GM06990 (cell line): ENCODE results near the gene FGF5.

Experiments
- DNase-seq: peaks from one replicate; pipeline ENCODE4 v3.0.0-alpha.2; 2011; ENCODE audit not compliant: insufficient read length; ENCODE audit errors: extremely low read depth
- H3K27me3 ChIP-seq: replicated peaks from 2 replicates; pipeline ENCODE4 v1.6.0; 2011; ENCODE audit warnings: low read length; ENCODE audit not compliant: control insufficient read depth, insufficient read depth
- H3K36me3 ChIP-seq: 2 replicates; pipeline ENCODE4 v1.5.1; 2011; ENCODE audit warnings: low read length; ENCODE audit not compliant: control insufficient read depth, insufficient read depth
- H3K4me3 ChIP-seq: replicated peaks from 2 replicates; pipeline ENCODE4 v1.5.1; 2011; ENCODE audit warnings: low read depth, mild to moderate bottlenecking, control low read depth, low read length
- CTCF ChIP-seq: IDR thresholded peaks from 2 replicates; pipeline ENCODE4 v1.5.1; 2011; ENCODE audit warnings: low read length, control low read depth, mild to moderate bottlenecking, inconsistent platforms; ENCODE audit not compliant: insufficient read depth, poor library complexity, severe bottlenecking

Gene FGF5

GRCh38 chr4:80322716-80323115, 56.3 kb downstream of the FGF5 start:
- Histone ChIP-seq H3K36me3 (no peaks in the 10 kb centered on the region), H3K27me3 (no peaks in the 10 kb centered on the region; the same call in 1 of the 2 replicates), H3K4me3 (no peak overlapping the region)
- TF ChIP-seq CTCF = peak; percentile 2
- no peak for DNase-seq

GRCh38 chr4:80324171-80324570, 57.7 kb downstream of the FGF5 start:
- no peak for TF ChIP-seq CTCF
- DNase-seq = no peak
- no peaks in the 10 kb centered on the region; the same call in 1 of the 2 replicates for H3K27me3 ChIP-seq
- H3K36me3 ChIP-seq = no peaks in the 10 kb centered on the region
- H3K4me3 ChIP-seq = no peak overlapping the region

GRCh38 chr4:80331693-80332092, 65.2 kb downstream of the FGF5 start:
- no peaks in the 10 kb centered on the region; the same call in none of the 2 replicates for H3K27me3 ChIP-seq
- H3K4me3 ChIP-seq = no peak overlapping the region
- DNase-seq = no peak
- H3K36me3 ChIP-seq = no peaks in the 10 kb centered on the region
- TF ChIP-seq CTCF = no peak

- TF ChIP-seq CTCF = no peak
- H3K4me3 ChIP-seq = no peak overlapping the region
- DNase-seq = no peak
- no peaks in the 10 kb centered on the region; the same call in none of the 2 replicates for H3K27me3 ChIP-seq
- H3K36me3 ChIP-seq = no peaks in the 10 kb centered on the region
Measured at GRCh38 chr4:80333121-80333520, 66.7 kb downstream of the FGF5 start.

GRCh38 chr4:80334568-80334967, 68.1 kb downstream of the FGF5 start:
- no peak for TF ChIP-seq CTCF
- DNase-seq = no peak
- H3K27me3 ChIP-seq = no peaks in the 10 kb centered on the region; the same call in none of the 2 replicates
- no peak overlapping the region for H3K4me3 ChIP-seq
- no peaks in the 10 kb centered on the region for H3K36me3 ChIP-seq

- no peaks in the 10 kb centered on the region; the same call in none of the 2 replicates for H3K27me3 ChIP-seq
- TF ChIP-seq CTCF = no peak
- H3K4me3 ChIP-seq = peak overlapping the region; percentile 64
- no peak for DNase-seq
- no peaks in the 10 kb centered on the region for H3K36me3 ChIP-seq
Measured at GRCh38 chr4:80335226-80335553, 68.7 kb downstream of the FGF5 start.
